ENCODE results near the gene WDR74. TPM values are rescaled to one million over a fixed set of nuclear protein-coding genes. Genes with fewer than 3 reads are reported as not detected.

Gene WDR74
- total and polyA plus RNA-seq, 2 of the 13 experiments (the other 11 are each of a cell fraction or from before 2014, with no cell fraction given): 77.0 to 83.3 TPM

DNA sequence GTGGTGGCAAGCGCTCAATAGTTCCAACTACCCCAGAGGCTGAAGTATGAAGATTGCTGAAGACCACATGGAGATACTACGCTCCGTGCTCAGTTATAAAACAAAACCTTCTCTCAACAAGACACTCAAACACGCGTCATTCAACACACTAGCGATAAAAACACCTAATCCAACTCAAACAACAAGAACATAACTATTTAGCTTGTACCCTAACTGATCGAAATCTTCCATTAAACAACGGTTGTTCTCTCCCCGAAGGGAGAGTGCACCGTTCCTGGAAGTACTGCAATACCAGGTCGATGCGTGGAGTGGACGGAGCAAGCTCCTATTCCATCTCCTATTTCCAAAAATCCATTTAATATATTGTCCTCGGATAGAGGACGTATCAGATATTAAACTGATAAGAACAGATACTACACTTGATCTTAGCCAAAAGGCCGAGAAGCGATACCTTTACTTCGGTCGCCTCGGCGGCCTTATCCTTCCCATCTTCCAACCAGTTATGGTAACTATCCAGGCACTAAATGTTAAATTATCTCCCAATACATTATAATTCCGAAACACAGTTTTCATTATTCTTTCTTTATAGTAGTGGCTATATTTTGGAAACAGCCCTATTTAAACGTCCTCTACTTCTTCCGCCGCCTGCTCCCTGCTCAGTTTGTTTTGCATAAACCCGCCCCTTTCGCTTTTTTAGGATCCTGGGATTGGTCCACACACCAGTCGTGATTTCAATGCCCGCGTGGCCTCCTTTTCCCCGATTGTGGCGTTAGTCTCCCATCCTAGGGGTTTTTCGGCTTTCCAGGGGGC is 2.2 kb upstream of the WDR74 start (continued):
- TF ChIP-seq, protein P1, sequence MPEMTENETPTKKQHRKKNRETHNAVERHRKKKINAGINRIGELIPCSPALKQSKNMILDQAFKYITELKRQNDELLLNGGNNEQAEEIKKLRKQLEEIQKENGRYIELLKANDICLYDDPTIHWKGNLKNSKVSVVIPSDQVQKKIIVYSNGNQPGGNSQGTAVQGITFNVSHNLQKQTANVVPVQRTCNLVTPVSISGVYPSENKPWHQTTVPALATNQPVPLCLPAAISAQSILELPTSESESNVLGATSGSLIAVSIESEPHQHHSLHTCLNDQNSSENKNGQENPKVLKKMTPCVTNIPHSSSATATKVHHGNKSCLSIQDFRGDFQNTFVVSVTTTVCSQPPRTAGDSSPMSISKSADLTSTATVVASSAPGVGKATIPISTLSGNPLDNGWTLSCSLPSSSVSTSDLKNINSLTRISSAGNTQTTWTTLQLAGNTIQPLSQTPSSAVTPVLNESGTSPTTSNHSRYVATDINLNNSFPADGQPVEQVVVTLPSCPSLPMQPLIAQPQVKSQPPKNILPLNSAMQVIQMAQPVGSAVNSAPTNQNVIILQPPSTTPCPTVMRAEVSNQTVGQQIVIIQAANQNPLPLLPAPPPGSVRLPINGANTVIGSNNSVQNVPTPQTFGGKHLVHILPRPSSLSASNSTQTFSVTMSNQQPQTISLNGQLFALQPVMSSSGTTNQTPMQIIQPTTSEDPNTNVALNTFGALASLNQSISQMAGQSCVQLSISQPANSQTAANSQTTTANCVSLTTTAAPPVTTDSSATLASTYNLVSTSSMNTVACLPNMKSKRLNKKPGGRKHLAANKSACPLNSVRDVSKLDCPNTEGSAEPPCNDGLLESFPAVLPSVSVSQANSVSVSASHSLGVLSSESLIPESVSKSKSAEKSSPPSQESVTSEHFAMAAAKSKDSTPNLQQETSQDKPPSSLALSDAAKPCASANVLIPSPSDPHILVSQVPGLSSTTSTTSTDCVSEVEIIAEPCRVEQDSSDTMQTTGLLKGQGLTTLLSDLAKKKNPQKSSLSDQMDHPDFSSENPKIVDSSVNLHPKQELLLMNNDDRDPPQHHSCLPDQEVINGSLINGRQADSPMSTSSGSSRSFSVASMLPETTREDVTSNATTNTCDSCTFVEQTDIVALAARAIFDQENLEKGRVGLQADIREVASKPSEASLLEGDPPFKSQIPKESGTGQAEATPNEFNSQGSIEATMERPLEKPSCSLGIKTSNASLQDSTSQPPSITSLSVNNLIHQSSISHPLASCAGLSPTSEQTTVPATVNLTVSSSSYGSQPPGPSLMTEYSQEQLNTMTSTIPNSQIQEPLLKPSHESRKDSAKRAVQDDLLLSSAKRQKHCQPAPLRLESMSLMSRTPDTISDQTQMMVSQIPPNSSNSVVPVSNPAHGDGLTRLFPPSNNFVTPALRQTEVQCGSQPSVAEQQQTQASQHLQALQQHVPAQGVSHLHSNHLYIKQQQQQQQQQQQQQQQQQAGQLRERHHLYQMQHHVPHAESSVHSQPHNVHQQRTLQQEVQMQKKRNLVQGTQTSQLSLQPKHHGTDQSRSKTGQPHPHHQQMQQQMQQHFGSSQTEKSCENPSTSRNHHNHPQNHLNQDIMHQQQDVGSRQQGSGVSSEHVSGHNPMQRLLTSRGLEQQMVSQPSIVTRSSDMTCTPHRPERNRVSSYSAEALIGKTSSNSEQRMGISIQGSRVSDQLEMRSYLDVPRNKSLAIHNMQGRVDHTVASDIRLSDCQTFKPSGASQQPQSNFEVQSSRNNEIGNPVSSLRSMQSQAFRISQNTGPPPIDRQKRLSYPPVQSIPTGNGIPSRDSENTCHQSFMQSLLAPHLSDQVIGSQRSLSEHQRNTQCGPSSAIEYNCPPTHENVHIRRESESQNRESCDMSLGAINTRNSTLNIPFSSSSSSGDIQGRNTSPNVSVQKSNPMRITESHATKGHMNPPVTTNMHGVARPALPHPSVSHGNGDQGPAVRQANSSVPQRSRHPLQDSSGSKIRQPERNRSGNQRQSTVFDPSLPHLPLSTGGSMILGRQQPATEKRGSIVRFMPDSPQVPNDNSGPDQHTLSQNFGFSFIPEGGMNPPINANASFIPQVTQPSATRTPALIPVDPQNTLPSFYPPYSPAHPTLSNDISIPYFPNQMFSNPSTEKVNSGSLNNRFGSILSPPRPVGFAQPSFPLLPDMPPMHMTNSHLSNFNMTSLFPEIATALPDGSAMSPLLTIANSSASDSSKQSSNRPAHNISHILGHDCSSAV (CRISPR knock-in tag; IDR thresholded peaks at IDR 0.05; ENCODE audit: borderline replicate concordance): peak; percentile 46; the same call in 1 of the 2 replicates
- no peak for TF ChIP-seq TAF15 (IDR thresholded peaks at IDR 0.05; ENCODE audit: low read depth, low read length, poor library complexity, severe bottlenecking)
- TF ChIP-seq, protein P2, sequence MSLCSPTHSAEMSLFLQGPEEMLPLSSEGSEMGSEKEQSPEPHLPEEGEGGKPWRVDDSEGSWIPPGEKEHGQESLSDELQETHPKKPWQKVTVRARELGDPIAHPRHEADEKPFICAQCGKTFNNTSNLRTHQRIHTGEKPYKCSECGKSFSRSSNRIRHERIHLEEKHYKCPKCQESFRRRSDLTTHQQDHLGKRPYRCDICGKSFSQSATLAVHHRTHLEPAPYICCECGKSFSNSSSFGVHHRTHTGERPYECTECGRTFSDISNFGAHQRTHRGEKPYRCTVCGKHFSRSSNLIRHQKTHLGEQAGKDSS (CRISPR knock-in tag; IDR thresholded peaks at IDR 0.05; ENCODE audit: borderline replicate concordance, low read depth): no peak
- TF ChIP-seq POLR2G (IDR thresholded peaks at IDR 0.05; ENCODE audit: low read depth, low read length): peak; percentile 100
- TF ChIP-seq MAFF (IDR thresholded peaks at IDR 0.05; ENCODE audit: low read depth, low read length): no peak
- no peak for TF ChIP-seq TBX3 (IDR thresholded peaks at IDR 0.05; ENCODE audit: borderline replicate concordance)
- TF ChIP-seq, protein P3, sequence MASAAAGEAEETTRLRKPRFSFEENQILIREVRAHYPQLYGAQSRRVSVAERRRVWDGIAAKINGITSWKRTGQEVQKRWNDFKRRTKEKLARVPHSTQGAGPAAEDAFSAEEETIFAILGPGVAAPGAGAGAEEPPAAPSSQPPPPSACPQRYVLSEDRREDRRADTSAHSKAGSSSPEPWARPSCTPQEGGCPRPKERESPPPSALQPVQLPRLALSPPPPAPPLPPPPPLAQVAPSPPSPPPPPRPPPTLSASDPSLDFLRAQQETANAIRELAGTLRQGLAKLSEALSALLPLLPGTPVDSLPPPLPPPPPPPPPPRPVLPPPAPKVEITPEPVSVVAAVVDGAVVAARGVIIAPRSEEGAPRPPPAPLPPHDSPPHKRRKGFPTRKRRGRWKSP (CRISPR knock-in tag; IDR thresholded peaks at IDR 0.05): peak; percentile 91; the same call in 1 of the 2 replicates
- peak; percentile 35 for TF ChIP-seq YY1 (IDR thresholded peaks at IDR 0.05; ENCODE audit: insufficient read depth, insufficient replicate concordance, low read depth, low read length)
- TF ChIP-seq, protein P4, sequence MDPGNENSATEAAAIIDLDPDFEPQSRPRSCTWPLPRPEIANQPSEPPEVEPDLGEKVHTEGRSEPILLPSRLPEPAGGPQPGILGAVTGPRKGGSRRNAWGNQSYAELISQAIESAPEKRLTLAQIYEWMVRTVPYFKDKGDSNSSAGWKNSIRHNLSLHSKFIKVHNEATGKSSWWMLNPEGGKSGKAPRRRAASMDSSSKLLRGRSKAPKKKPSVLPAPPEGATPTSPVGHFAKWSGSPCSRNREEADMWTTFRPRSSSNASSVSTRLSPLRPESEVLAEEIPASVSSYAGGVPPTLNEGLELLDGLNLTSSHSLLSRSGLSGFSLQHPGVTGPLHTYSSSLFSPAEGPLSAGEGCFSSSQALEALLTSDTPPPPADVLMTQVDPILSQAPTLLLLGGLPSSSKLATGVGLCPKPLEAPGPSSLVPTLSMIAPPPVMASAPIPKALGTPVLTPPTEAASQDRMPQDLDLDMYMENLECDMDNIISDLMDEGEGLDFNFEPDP (CRISPR knock-in tag; conservative IDR thresholded peaks at IDR 0.05): no peak
- TF ChIP-seq THYN1 (CRISPR knock-in tag; IDR thresholded peaks at IDR 0.05; ENCODE audit: borderline replicate concordance, low read depth): no peak
- no peak for TF ChIP-seq NRL (CRISPR knock-in tag; IDR thresholded peaks at IDR 0.05; ENCODE audit: borderline replicate concordance)
- TF ChIP-seq, protein P5, sequence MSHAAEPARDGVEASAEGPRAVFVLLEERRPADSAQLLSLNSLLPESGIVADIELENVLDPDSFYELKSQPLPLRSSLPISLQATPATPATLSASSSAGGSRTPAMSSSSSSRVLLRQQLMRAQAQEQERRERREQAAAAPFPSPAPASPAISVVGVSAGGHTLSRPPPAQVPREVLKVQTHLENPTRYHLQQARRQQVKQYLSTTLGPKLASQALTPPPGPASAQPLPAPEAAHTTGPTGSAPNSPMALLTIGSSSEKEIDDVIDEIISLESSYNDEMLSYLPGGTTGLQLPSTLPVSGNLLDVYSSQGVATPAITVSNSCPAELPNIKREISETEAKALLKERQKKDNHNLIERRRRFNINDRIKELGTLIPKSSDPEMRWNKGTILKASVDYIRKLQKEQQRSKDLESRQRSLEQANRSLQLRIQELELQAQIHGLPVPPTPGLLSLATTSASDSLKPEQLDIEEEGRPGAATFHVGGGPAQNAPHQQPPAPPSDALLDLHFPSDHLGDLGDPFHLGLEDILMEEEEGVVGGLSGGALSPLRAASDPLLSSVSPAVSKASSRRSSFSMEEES (CRISPR knock-in tag; IDR thresholded peaks at IDR 0.05): peak; percentile 86; the same call in 1 of the 2 replicates
- TF ChIP-seq SIN3B (IDR thresholded peaks at IDR 0.05; ENCODE audit: low read length): peak; percentile 58; the same call in 1 of the 2 replicates
- TF ChIP-seq STAT5B (CRISPR knock-in tag; IDR thresholded peaks at IDR 0.05): peak; percentile 92

All from HepG2 (cell line).